ENCODE data around the gene METRNL. TPM values are rescaled to one million over a fixed set of nuclear protein-coding genes. Genes with fewer than 3 reads are reported as not detected.

METRNL gene
- total RNA-seq, 1 donor from 2014 or later, result 22.3 TPM

GRCh38 chr17:83142619-83143018 is 63.2 kb downstream of the METRNL start:
- DNase-seq, result no peak

DNA sequence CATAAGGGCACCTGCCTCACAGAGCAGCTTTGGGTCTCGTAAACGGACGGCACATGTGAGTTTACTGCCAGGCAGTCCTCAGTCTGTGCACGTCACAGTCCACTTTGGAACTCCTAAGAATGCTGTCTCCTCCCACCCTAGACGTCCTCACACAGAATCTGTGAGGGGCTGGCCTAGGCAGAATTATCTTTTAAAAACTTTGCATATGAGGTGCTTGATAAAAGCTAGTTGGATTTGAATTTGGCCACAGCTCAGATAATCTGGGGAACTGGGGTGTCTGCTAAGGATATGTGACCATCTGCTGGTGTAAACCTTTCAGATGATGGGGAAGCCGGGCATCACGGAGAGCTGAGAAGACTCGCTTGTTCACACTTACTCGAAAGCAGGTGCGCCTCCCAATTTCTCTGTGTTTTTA is 64.4 kb downstream of the METRNL start:
- no peak for DNase-seq

Other genes with a start within 250 kb of the METRNL start
- gene ZNF750, start 239.6 kb upstream of the METRNL start, total RNA-seq, result not detected

Measured in occipital lobe (tissue), 2 donors.